NCI-H2029 (cell line): ENCODE data around the gene FEN1.

Experiments
- DNase-seq: peaks from one replicate; lab custom pipeline; 2025; lab: John Stamatoyannopoulos, UW

The FEN1 gene

DNA sequence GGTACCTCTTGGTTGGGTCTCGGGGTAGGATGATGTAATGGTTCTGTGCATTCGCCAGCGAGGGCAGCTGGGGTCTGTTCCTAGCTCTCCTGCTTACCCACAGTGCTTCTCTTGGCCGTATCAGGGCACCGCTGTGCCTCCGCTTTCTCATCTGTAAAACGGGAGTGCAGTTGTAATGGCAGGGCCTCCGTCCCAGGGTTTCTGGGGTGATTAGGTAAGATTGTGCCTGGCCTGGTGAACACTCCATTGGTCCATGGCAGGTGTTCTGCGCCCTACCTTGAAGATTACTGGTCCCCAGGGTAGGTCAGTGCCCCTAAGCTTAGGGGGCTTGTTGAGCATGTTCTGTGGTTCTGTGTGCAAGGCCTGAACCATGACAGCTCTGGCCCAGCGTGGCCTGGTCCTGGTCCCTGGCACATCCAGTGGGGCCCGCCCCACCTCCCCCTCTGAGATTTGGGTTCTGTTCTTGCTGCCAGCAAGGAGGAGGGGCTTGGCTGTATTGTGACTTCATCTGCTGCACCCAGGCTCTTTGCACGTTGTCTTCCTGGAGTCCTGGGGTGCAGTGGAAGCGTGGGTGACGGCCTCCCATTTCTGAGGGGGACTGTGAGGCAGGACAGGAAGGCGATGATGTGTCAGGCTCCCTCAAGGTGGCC lies 35.4 kb upstream of the FEN1 start:
- DNase-seq, result no peak

DNA sequence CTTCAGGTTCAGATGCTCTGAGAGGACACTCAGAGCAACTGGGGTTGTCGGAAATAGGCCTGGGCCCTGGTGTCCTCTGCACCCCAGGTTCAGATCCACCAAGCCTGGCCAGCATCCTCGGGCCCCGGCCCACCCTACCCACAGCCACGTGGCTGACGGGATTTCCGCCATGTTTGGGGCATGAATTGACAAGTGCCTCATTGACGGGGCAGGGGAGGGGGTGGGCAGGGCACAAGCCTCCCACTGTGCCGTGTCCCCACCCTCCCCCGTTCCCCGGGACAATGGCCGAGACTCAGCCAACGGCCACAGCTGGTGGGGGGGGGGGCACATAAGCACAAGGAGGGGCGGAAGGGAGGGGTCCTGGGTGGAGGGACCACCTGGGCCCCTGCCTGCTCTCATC lies 31.8 kb upstream of the FEN1 start:
- no peak for DNase-seq

DNA sequence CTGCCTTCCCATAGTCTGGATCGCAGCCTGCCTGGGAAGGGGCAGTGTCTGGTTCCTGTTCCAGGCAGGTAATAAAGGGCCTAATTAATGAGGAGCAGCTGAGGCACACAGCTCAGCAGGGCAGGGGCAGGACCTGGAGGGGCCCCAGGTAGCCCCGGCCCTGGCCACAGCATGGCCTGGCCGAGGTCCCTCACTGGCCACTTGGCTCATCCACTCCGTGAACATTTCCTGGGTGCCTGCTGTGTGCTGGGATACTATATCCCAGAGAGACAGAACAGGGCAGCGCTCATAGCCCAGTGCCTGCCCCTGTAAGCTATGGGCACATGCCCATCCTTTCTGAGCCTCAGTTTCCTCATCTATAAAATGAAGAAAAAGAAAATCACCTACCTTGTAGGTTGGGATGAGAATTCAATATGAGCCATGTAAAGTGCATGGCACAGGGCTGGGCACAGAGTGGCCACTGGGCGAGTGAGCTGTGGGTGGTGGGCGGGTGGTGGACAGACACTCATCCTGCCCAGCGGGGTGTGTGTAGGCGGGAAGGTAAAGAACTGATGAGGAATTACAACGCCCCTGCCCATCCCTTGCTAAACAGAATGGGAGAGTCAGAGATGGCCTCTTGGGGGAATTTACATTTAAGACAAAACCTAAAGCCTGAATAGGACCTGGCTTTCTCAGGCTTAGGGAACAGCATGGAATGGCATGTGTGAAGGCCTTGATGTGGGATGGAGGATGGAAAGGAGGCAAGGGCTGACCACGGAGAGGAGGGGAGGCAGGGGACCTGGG lies 31.1 kb upstream of the FEN1 start:
- no peak for DNase-seq

DNA sequence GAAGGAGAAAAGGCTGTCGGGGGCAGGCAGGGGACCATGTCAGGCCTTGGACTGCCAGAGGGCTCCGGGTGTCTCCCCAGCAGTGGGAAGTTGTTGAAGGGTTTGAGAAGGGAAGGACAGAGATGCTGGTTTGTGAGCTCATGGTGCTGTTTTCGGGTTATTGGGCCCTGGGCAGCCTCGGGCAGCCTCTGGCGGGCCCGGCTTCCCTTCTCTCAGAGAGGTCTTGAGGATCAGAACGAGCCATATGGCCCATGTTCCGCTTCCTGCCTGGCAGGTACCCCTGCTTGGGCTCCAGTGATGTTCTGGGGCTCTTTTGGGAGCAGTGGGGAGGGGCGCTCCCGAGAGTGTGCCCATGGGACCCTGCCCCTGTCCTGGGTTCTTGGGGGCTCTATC lies 30.5 kb upstream of the FEN1 start:
- DNase-seq, result no peak

DNA sequence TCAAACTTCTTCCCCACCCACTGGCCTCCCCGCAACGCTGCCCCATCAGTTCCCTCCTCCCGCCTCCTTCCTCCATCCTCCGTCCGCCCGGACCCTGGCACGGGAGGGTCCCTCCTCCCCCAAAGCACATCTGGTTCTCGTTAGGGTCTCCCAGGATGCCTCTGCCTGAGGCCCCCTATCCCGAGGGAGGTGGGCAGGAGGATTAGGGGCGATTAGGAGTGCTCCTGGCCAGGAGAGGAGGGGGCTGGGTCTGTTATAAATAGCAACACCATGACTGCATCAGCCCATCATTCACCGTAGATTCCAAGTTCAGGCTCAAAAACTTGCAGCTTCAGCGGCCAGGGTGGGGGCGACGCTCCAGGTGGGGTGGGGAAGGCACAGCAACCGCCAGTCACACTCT lies 29.9 kb upstream of the FEN1 start:
- DNase-seq, result no peak

DNA sequence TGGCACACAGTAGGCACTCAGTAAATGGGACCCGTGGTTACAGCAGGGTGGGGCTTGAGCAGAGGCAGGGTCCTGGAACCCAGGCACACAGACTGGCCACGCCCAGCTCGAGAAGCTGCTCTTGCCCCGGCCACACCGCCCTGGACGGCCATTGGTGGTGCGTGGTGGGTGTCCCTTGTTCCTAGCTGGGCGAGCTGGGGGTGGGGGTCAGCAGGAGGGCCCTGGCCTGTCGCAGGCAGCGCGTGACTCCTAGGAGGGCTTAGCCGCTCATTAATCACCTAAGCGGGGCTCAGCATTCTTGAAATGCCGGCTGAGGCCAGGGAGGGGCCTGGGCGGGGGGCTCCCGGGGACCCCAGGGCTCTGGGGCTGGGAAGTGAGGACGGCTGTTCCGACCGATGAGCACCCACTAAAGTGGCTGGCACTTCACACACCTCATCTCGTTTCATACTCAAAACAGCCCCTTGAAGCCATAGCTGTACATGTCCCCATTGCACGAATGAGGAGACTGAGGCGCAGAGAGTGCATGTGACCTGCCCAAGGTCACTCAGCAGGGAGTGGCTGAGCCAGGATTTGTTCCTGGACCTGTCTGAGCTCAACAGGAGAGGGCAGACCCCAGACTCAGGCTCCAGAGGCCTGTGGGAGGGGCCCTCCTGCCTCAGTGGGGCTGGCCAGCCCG lies 28.6 kb upstream of the FEN1 start:
- no peak for DNase-seq

DNA sequence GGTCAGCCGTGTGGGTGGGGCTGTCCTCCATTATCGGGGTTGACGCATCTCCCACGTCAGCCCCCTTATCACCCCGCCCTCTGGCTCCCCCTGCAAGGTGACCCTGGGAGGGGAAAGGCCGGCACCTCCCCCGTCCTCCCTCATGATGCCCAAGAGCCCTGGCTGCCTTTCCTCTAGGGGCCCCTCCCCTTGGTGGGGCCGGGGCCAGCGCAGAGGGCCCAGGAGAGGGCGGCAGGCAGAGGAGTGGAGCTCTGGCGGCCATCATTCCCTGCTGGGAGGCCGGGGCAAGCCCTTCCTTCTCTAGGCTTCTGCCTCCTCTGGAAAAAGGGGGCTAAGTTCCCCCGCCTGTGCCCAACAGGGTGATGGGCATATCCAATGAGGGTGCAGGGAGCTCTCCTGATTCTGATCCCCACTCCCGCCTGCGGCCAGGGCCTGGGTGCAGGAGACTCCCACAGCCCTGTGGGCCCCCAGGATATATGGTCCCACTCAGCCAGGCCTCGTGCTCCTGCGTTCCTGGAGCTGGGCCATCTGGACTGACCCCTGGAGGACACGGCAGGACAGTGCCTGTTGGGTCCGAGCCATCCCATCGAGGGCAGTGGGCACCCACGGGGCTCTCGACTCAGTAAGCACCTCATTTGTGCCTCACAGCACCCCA lies 28.0 kb upstream of the FEN1 start:
- DNase-seq, result no peak

DNA sequence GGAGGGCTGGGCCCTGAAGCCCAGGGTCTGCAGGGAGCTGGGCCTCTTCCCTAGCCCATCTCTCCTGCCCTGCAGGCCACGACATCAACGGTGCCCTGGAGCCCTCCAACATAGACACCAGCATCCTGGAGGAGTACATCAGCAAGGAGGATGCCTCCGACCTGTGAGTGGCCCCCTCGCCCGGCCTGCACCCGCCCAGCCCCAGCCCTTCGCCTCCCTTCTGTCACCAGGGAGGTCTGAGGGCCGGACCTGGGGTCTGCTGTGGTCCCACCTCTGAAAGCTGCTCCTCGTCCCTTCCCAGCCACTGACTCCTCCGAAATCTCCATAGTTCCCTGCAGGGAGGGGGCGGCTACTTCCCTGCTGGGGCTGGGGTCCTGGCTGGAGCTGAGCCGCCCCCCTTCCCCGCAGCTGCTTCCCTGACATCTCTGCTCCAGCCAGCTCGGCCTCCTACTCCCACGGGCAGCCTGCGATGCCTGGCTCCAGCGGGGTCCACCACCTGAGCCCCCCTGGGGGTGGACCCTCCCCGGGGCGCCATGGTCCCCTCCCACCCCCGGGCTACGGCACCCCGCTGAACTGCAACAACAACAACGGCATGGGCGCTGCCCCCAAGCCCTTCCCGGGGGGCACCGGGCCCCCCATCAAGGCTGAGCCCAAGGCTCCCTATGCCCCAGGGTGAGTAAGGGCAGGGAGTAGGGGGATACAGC lies 27.0 kb upstream of the FEN1 start:
- DNase-seq, result no peak

DNA sequence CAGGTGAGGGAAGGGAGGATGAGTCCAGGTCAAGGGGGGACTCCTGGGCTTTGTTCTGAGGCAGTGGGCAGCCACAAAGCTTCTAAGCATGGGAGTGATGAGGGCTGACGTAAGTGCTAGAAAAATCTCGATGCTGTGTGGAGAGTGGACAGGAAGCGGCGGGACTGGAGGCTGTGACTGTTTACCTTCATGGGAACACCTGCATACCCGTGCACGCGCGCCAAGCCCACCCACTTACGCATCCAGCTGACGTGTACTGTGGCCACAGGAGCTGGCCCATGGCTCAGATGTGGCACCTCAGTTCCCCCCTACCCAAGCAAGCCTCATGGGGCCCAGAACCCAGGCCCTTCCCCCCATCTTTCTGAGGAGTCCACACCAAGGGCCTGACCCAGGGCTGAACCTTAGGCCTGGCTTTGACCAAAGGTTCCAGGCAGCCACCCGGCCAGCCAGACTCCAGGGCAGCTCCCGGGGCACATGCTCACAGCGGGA lies 26.3 kb upstream of the FEN1 start:
- DNase-seq, result no peak

DNA sequence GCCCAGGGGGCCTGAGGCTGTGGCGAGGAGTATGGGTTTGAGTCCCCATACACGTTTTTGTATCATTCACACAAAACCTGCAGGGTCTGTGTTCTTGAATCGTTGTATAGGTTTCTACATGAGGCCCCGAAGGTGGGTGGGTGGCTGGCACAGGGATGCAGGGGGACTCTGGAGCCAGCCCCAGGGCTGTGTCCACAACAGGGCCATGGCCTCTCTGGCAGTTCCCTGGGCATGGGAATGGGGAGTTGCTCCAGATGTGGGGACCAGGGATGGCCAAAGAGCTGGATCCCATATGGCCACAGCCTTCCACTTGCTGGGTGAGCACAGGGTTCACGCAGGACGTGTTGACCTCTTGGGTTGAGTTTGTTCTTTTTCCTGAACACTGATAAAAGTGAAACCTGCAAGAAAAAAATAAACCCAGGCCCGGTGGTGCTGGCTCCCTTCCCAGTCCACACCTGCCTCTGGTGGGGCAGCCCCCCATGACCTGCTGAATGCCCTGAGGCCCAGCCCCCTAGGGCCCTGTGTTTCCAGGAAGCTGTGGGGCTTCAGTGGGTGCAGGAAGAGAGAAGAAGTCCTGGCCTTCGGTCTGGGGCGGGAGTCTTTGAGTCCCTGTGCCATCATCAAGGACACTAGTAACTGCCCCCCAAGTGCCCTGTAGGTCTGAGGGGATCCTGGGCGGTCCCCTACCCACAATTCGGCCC lies 24.2 kb upstream of the FEN1 start:
- DNase-seq, result no peak

DNA sequence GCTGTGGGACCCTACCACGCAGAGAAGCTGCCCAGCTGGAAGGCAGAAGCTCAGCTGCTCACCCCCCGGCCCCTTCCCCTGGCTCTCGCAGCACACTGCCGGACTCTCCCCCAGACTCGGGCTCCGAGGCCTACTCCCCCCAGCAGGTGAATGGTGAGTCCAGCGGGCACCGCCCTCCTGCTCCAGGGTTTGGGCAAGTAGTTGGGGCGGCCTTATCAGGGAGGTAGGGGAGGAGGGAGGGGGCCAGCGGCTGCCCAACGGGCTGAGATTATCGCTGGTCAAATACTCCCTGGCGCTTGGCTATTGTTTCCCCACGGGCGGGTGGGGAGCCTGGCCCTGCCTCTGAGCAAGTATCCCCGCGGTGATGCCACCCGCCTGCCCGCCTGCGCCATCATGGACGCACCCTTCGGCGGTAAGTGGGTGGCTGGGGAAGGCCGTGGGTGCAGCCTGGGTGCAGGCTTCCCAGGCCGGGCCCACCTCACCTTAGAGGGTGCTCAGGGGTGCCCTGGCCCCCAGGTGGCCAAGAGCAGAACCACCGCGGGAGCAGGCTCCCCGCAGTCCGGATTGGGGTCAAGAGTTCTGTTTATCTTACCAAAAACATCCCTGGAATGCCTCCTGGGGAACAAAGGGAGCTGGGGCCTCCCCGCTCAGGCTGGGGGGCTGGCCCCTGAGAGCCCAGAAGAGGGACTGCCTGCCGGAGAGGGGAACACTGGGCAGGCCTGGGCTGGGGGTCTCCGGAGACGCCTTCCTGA lies 23.4 kb upstream of the FEN1 start:
- DNase-seq, result no peak

DNA sequence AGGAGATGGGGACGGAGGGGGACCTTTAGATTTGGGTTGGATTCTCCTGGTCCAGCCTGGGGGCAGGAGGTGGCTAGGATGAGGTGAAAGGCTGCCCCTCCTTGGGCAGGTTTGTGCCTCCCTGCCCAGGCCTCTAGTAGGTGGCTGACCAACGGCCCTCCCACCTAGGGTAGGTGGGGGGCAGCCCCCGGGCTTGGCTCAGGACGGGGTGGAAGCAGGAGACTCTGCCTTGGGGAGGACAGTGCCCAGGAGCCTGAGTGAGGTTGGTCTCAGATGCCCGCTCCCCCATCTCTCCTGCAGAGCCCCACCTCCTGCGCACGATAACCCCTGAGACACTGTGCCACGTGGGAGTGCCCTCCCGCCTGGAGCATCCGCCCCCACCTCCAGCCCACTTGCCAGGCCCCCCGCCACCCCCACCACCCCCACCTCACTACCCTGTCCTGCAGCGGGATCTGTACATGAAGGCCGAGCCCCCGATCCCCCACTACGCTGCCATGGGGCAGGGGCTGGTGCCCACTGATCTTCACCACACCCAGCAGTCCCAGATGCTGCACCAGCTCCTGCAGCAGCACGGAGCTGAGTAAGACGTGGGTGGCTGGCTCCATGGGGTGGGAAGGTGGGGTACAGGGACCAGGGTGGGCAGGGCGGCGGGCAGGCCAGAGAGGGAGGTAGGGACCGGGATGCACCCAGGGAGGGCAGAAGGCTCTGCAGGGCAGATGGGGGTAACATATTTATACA lies 22.6 kb upstream of the FEN1 start:
- DNase-seq, result no peak

DNA sequence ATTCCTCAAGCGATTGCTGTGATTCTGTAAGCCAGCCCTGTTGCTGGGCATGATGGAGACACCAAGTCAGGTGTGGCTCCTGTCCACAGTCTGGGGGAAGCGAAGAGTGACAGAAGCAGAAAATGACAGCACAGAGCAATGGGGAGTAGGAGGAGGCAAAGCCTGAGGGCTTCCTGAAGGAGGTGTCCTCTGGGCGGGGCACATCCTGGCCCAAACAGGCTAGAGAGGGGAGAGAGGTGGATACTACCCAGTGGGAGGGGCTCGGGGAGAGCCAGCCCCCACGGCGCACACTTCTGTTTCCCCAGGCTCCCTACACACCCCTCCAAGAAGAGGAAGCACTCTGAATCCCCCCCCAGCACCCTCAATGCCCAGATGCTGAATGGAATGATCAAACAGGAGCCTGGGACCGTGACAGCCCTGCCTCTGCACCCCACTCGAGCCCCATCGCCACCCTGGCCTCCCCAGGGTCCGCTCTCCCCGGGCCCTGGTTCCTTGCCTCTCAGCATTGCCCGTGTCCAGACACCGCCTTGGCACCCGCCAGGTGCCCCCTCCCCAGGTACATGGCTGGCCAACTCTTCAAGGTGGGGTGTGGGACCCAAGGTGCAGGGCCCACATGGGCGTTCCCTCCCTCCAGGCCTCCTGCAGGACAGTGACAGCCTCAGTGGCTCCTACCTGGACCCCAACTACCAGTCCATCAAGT lies 21.4 kb upstream of the FEN1 start:
- no peak for DNase-seq

DNA sequence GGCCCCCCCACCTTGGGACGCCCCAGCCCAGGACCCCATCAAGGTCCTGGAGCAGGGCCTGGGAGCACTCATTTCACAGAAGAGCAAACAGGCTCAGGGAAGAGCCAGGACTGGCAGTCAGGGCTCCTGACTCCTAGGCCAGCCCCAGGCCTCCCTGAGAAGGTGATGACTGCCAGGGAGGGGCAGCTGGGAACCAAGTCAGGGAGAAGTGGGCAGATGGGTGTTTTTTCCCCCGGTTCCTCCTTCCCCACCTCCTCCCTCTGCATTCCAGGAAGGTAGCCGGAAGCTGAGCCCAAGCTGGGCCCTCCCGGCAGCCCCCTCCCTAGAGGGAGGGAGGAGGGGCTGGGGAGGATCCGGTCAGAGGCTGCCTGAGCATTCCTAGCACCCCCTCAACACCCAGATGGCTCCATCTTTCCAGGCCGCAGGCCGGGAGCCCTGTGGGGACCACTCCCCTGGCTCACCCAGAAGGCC lies 20.7 kb upstream of the FEN1 start:
- no peak for DNase-seq

DNA sequence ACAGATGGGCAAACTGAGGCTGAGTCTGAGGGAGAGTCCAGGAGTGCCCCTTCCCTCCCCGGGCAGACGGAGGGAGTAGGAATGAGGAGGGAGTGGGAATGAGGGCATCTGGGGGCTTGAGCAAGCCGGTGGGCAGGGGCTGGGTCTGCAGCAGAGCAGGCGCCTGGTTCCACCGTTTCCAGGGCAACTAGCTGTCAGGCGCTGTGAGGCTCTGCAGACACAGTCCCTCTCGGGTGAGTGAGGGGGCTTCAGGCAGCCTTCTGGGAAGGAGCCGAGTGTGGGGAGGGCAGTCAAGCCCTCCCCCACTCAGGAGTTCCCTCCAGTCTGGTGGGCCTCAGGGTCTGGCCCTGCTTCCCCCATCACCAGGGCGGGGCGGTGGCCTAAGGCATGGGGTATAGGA lies 19.4 kb upstream of the FEN1 start:
- DNase-seq, result no peak

DNA sequence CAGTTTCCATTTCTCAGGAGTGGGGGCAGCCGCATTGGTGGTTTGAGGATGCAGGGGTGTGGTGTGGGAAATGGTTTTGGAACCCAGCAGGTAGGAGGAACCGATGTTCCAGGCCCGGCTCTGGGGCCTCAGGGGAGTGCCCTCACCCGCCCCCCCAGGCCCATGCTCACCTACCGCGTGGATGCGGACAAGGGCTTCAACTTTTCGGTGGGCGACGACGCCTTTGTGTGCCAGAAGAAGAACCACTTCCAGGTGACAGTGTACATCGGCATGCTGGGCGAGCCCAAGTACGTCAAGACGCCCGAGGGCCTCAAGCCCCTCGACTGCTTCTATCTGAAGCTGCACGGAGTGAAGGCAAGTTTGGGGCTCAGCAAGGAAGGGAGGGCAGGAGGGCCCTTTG lies 18.9 kb upstream of the FEN1 start:
- DNase-seq, result no peak

DNA sequence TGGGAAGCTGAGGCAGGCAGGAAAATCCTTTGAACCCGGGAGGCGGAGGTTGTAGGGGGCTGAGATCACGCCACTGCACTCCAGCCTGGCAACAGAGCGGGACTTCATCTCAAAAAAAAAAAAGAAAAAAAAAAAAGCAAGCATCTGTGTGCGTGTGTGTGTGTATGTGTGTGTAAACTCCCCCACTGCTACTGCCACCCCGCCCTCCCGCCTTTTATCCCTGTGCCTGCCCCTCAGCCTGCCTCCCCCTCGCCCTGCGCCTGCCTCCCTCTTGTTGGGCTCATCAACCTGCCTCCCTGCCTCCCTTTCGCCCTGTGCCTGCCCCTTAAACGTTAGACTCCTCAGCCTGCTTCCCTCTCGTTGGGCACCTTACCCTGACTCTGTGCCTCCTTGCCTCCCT lies 18.3 kb upstream of the FEN1 start:
- DNase-seq, result no peak

DNA sequence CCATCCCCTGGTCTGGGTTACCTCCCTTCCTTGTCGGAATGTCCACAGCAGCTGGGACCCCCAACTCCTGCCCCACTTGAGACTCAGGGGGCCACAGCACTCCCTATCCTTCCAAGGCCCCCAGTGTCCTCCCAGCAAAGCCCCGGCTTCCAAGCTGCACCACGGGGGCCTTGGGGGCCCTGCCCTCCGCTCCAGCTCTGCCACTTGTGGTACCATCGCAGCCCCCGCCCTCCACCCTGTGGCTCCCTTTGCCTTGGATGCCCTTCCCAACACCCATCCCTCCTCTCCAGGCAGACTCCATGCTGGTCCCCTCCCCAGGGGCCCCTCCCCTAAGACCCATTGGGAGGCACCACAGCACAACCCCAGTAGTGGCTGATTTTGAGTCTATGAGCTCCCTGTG lies 17.6 kb upstream of the FEN1 start:
- no peak for DNase-seq
